ENCODE data around the gene FOLR1.

Gene FOLR1

GRCh38 chr11:72235351-72236057, 43.6 kb downstream of the FOLR1 start:
- DNase-seq (ENCODE audit: low read depth) = no peak

- DNase-seq (ENCODE audit: low read depth) = no peak
Observed at GRCh38 chr11:72236083-72236697, 44.2 kb downstream of the FOLR1 start.

GRCh38 chr11:72236774-72237111, 44.8 kb downstream of the FOLR1 start:
- DNase-seq (ENCODE audit: low read depth) = no peak

DNA sequence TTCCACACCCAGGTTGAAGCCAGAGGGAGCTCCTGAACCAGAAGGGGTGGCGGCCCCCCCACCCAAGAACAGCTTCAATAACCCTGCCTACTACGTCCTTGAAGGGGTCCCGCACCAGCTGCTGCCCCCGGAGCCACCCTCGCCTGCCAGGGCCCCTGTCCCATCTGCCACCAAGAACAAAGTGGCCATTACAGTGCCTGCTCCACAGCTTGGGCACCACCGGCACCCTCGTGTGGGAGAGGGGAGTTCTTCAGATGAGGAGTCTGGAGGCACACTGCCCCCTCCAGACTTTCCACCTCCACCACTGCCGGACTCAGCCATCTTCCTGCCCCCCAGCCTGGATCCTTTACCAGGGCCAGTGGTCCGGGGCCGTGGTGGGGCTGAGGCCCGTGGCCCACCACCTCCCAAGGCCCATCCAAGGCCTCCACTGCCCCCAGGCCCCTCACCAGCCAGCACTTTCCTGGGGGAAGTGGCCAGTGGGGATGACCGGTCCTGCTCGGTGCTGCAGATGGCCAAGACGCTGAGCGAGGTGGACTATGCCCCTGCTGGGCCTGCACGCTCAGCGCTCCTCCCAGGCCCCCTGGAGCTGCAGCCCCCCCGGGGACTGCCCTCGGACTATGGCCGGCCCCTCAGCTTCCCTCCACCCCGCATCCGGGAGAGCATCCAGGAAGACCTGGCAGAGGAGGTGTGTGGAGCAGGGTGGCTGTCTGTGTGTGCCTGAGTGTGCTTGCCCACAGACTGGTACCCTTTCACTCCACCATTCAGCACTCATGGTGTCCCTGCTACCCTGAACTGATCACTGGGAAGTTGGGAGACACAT, 45.4 kb downstream of the FOLR1 start:
- DNase-seq (ENCODE audit: low read depth) = no peak

DNA sequence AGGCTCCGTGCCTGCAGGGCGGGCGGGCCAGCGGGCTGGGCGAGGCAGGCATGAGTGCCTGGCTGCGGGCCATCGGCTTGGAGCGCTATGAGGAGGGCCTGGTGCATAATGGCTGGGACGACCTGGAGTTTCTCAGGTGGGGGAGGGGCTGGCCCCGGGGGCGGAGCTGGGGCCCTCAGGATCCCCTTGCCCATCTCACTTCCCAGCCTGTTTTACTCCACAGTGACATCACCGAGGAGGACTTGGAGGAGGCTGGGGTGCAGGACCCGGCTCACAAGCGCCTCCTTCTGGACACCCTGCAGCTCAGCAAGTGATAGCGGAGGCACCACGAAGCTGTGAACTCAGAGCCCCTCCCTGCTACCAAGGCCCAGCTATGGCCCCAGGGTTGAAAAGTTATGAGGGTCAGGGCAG, 46.1 kb downstream of the FOLR1 start:
- DNase-seq (ENCODE audit: low read depth) = no peak

- no peak for DNase-seq (ENCODE audit: low read depth)
Observed at GRCh38 chr11:72238492-72239312, 46.8 kb downstream of the FOLR1 start.

DNA sequence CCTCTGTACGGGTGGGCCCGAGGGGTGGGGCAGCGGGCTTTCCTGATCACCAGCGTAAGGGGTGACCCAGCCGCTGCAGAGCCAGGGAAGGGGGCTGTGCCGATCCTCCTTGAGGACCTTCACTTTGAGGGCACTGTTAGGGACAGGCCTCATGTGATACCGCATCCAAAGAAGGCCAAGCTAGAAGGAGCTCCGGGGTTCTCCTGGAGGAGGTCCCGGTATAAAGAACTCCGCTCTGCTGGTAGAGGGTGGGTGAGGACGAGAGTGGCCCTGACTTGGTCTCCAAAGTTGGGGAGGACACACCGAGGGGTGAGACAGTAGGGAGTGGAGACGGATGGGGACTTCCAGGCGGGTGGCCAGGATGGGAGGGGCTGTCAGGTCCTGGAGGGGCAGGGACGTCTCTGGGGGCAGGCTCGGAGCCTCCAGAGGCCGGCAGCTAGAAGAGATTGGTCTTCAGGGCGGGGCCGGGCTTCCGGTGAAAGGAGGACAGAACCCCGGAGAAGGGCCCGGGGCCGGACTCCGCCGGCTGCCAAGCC, 47.4 kb downstream of the FOLR1 start:
- no peak for DNase-seq (ENCODE audit: low read depth)

DNA sequence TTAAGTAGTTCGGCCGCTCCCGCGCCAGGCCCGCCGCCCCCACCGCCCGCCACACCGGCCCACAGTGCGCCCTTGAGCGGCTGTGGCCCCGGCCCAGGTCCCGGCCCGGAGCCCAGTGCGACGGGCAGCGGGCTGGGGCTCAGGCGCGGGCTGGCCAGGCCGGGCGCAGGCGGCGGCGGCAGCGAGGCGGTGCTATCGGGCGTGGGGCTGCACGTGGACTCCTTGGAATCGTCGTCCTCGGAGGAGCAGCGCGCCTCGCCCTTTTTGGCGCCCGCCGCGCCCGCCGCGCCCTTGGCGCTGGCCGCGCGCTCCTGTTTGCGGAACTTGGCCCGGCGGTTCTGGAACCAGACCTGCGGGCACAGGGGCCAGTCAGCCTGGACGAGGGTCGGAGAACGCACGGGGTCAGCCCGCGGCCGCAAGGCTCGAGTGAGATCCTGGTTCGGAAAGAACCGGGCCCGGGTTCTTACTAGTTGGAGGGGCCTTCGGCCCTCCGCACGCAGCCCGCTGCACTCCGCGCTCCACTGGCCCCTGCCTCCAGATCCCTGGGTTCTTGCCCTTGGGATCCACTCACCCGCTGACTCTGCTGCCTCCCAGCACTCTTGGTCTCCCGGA, 48.0 kb downstream of the FOLR1 start:
- no peak for DNase-seq (ENCODE audit: low read depth)

GRCh38 chr11:72240461-72241290, 48.7 kb downstream of the FOLR1 start:
- DNase-seq (ENCODE audit: low read depth) = no peak

DNA sequence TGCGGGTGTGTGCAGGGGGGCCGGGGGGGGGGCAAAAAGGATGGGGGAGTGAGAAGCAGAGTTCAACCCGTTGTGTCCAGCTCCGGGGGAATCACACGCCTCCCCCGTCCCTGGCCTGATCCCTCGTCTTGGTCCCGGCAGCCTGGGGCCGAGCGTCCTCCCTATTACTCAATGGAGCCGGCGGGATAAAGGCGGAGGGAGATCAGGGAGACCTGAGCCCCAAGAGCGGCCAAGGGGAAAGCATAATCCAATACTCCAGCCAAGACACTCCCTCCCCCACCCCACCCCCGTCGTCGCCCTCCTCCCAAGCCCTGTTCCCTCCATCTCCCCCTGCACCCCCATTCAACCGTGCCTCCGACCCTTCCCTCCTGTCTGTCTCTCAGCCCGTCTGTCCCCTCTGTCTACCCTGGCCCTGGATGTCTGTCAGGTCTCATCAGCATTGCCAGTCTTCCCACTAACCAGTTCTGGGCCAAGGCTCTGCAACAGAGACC, 49.4 kb downstream of the FOLR1 start:
- no peak for DNase-seq (ENCODE audit: low read depth)

DNA sequence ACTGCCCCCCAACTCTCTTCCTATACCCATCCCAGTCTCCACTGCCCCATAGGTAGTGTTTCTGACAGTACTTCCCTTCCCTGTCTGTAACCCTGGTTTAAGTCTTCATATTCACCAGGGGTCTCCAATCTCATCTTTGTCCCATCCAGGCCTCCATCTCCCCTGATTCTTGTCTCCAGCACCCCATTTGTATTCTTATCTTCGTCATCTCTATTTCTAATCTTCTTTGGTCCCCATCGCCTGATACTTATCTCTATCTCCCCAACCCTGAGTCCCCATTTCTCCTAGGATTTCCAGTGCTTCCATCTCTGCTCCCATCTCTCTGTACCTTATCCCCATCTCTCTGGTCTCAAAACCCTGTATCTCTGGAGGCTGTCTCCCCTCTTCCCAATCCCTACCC, 50.2 kb downstream of the FOLR1 start:
- no peak for DNase-seq (ENCODE audit: low read depth)

DNA sequence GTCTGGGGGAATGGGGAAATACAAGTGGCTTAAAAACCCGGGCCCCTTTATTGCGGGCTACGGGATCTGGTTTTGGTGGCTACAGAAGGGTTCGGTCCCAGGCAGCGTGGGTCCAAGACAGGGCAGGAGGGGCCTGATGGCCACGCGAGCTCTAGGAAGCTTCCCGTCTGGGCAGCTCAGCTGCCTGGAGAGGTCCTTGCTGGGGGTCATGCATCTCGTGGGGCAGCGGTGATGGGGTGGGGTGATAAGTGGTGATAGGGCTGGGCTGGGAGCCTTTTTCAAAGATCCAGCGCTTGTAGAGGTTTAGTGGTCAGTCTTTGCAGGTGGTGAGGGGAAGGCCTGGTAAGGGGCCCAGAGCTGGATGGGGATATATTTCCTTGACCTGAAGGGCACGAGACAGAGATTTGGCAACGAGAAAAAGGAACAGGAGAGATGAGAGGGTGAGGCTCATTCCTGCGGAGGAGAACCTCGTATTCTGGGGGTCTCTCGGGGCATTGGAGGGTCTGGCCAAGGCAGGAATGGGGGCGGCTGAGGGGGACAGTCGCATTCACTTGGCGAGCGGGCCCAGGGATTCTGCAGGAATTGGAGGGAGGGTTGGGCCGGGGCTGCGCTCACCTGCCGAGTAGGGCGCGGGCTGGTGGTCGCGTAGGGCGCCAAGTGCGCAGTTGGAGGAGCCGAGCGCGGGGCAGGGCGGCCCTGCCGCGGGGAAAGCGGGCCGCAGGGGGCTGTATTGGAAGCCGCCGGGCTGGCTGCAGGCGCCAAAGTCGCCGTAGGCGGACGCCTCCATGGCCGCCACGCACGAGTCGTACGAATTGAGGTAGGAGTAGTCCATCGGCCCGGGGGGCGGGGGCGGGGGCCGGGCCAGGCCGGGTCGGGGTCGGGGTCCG, 51.5 kb downstream of the FOLR1 start:
- no peak for DNase-seq (ENCODE audit: low read depth)

GRCh38 chr11:72244060-72244360, 52.1 kb downstream of the FOLR1 start, which contains the start of gene PHOX2A:
PHOX2A (minus strand) TSS chr11:72244176; CDS start chr11:72244004, 172 bp downstream.
- no peak for DNase-seq (ENCODE audit: low read depth)

- DNase-seq (ENCODE audit: low read depth) = no peak
Observed at GRCh38 chr11:72244361-72245262, 52.7 kb downstream of the FOLR1 start.

- no peak for DNase-seq (ENCODE audit: low read depth)
Observed at GRCh38 chr11:72245263-72245816, 53.4 kb downstream of the FOLR1 start.

Measured in stimulated activated CD8-positive, alpha-beta memory T cell treated with anti-CD3 and anti-CD28 coated beads, Interleukin-7, amount 100 ng/mL, for 24 hours (primary cell).